Calu3 (cell line): Measurements from ENCODE around the gene ESF1. TPM values are rescaled to one million over a fixed set of nuclear protein-coding genes. Genes with fewer than 3 reads are reported as not detected.

Experiments
- BruUV-seq: library from RNA; stranded (reverse); fragments of 400-500 nt; replicated peaks from 2 replicates; lab custom pipeline; 2021; lab: Mats Ljungman, UMichigan
- CTCF ChIA-PET: fragments of 300-600 bp; sonication (Branson Sonifier 250); formaldehyde crosslinking; loops from one replicate; lab custom pipeline; 2022; ENCODE audit warnings: antibody characterized with exemption; lab: Charles Lee
- DNase-seq: peaks from one replicate; pipeline ENCODE4 v3.0.0; 2022
- H3K27ac Mint-ChIP-seq: one replicate; pipeline ENCODE4 v1.8.0; 2022; ENCODE audit warnings: mixed read lengths; ENCODE audit not compliant: unreplicated experiment
- H3K27me3 Mint-ChIP-seq: one replicate; pipeline ENCODE4 v1.8.0; 2022; ENCODE audit warnings: mixed read lengths; ENCODE audit not compliant: unreplicated experiment
- H3K36me3 Mint-ChIP-seq: one replicate; pipeline ENCODE4 v1.8.0; 2022; ENCODE audit warnings: mild to moderate bottlenecking, moderate library complexity, mixed read lengths; ENCODE audit not compliant: insufficient read depth, unreplicated experiment
- H3K4me1 Mint-ChIP-seq: one replicate; pipeline ENCODE4 v1.8.0; 2022; ENCODE audit warnings: mild to moderate bottlenecking, low read depth, mixed read lengths; ENCODE audit not compliant: unreplicated experiment
- H3K4me3 Mint-ChIP-seq: one replicate; pipeline ENCODE4 v1.8.0; 2022; ENCODE audit warnings: mild to moderate bottlenecking, low read depth, moderate library complexity, mixed read lengths; ENCODE audit not compliant: unreplicated experiment
- H3K9me3 Mint-ChIP-seq: one replicate; pipeline ENCODE4 v1.8.0; 2022; ENCODE audit warnings: low read depth, mixed read lengths; ENCODE audit not compliant: unreplicated experiment
- CTCF ChIP-seq: fragments of 200-600 bp; IDR thresholded peaks from one replicate; pipeline ENCODE4 v1.8.0; 2022; ENCODE audit warnings: antibody characterized with exemption; ENCODE audit not compliant: unreplicated experiment
- intact Hi-C: fragments of 100-400 bp; cut with micrococcal nuclease; formaldehyde crosslinking; loops from one replicate; pipeline ENCODE4 v1.10.0; 2022; ENCODE audit not compliant: unreplicated experiment
- total RNA-seq: library from RNA; stranded (reverse); gene quantifications from 2 replicates; pipeline ENCODE4 v1.2.3, GENCODE V29; 2022

Gene ESF1
- total RNA-seq, 1 experiment from 2014 or later: 14.7 TPM

GRCh38 chr20:13672690-13673089 lies 112.0 kb downstream of the ESF1 start:
- no peak overlapping the region for H3K4me3 Mint-ChIP-seq
- H3K4me1 Mint-ChIP-seq: peaks cover 8% of the 10 kb centered on the region
- intact Hi-C loops: no loop called here
- no TSS peak for BruUV-seq
- no peak overlapping the region for H3K27ac Mint-ChIP-seq
- no peak for DNase-seq
- H3K27me3 Mint-ChIP-seq: peaks cover 14% of the 10 kb centered on the region
- CTCF ChIA-PET: no interaction called here
- H3K9me3 Mint-ChIP-seq: no peaks in the 10 kb centered on the region
- H3K36me3 Mint-ChIP-seq: no peaks in the 10 kb centered on the region
- no peak for TF ChIP-seq CTCF

GRCh38 chr20:13671916-13672378 lies 112.8 kb downstream of the ESF1 start:
- Mint-ChIP-seq H3K4me3 (no peak overlapping the region), H3K4me1 (peaks cover 8% of the 10 kb centered on the region), H3K36me3 (no peaks in the 10 kb centered on the region), H3K27me3 (peaks cover 14% of the 10 kb centered on the region), H3K27ac (no peak overlapping the region), H3K9me3 (no peaks in the 10 kb centered on the region)
- no peak for TF ChIP-seq CTCF
- intact Hi-C loops: no loop called here
- BruUV-seq: no TSS peak
- CTCF ChIA-PET: no interaction called here
- DNase-seq: no peak

GRCh38 chr20:13671512-13671911 lies 113.2 kb downstream of the ESF1 start:
- intact Hi-C loops: no loop called here
- DNase-seq: no peak
- peaks cover 14% of the 10 kb centered on the region for H3K27me3 Mint-ChIP-seq
- H3K36me3 Mint-ChIP-seq: no peaks in the 10 kb centered on the region
- no peaks in the 10 kb centered on the region for H3K9me3 Mint-ChIP-seq
- peaks cover 8% of the 10 kb centered on the region for H3K4me1 Mint-ChIP-seq
- H3K27ac Mint-ChIP-seq: no peak overlapping the region
- H3K4me3 Mint-ChIP-seq: no peak overlapping the region
- BruUV-seq: no TSS peak
- no peak for TF ChIP-seq CTCF
- CTCF ChIA-PET: no interaction called here

GRCh38 chr20:13670160-13670559 lies 114.6 kb downstream of the ESF1 start:
- Mint-ChIP-seq H3K27me3 (peaks cover 14% of the 10 kb centered on the region), H3K9me3 (no peaks in the 10 kb centered on the region), H3K4me3 (no peak overlapping the region), H3K36me3 (no peaks in the 10 kb centered on the region), H3K4me1 (peaks cover 8% of the 10 kb centered on the region), H3K27ac (no peak overlapping the region)
- intact Hi-C loops: no loop called here
- DNase-seq: no peak
- CTCF ChIA-PET: no interaction called here
- no TSS peak for BruUV-seq
- no peak for TF ChIP-seq CTCF
